MM.1S (cell line): ENCODE results near the gene POLR1B.

Source experiments
- CTCF ChIP-seq: fragments of 300-600 bp; sonication (generic); IDR thresholded peaks from 2 replicates; pipeline ENCODE4 v1.5.1; 2016; ENCODE audit warnings: antibody characterized with exemption, low read length, mixed read lengths
- EZH2 ChIP-seq: fragments of 300-600 bp; sonication (generic); optimal IDR thresholded peaks from 2 replicates; pipeline ENCODE3; 2017; ENCODE audit warnings: low read depth, mild to moderate bottlenecking, antibody characterized with exemption, low read length, mixed read lengths

DNA sequence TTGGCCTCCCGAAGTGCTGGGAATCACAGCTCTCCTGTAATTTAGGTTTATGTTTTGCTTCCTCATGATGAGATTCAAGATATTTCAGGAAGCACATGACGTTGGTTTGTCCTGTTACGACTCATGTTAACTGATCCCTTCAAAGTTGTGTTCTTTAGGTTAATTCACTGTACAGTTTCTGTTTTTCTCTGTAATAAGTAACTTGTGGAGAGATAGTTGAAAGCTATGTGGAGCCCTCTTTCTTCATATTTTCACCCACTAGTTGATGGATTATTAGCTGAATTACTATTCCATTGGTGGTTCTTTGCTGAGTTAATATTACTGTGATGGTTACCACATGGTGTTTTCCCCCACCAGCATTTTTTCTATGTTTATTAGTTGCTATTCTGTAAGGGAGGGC is 23.8 kb downstream of the POLR1B start:
- TF ChIP-seq EZH2 (no peak), CTCF (no peak)
